MM.1S (cell line): ENCODE data around the gene ZNF454.

Source experiments
- CTCF ChIP-seq: fragments of 300-600 bp; sonication (generic); IDR thresholded peaks from 2 replicates; pipeline ENCODE4 v1.5.1; 2016; ENCODE audit warnings: antibody characterized with exemption, low read length, mixed read lengths
- EZH2 ChIP-seq: fragments of 300-600 bp; sonication (generic); optimal IDR thresholded peaks from 2 replicates; pipeline ENCODE3; 2017; ENCODE audit warnings: low read depth, mild to moderate bottlenecking, antibody characterized with exemption, low read length, mixed read lengths

GRCh38 chr5:178992291-178992895 is 51.4 kb downstream of the ZNF454 start:
- TF ChIP-seq EZH2 = no peak
- no peak for TF ChIP-seq CTCF
